ENCODE data around the gene ZSCAN18. TPM values are rescaled to one million over a fixed set of nuclear protein-coding genes. Genes with fewer than 3 reads are reported as not detected.

Gene ZSCAN18
- total and polyA plus RNA-seq, 2 of the 13 experiments (the other 11 are each of a cell fraction or from before 2014, with no cell fraction given), result not detected

DNA sequence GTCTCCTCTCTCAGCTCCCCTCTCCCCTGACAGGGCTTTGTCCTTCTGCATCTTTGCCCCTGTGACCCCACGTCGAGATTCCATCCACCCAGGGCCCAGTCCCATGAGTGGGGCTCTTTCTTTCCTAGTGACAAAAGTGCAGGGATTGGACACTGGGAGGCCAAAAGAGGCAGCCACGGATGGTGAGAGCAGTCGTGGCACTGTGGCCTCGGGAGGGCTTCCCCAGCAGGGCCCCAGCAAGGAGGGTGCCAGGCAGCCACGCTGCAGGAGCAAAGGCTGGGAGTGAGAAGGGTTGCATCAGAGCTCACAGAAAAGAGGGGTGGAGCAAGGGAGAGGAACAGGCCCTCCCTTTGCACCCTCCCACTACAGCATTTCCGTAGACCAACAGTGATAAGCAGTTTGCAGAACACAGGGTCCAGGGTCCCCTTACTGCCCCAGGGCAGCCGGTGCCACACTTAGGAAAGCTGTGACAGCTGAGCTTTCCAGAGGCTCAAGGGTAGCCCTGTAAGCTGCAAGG lies 59.3 kb downstream of the ZSCAN18 start (continued):
- TF ChIP-seq ZBTB20 (CRISPR knock-in tag; IDR thresholded peaks at IDR 0.05; ENCODE audit: borderline replicate concordance, low read depth), result no peak
- peak; percentile 30; the same call in 1 of the 2 replicates for TF ChIP-seq ERF (CRISPR knock-in tag; IDR thresholded peaks at IDR 0.05)
- peak; percentile 12; the same call in 1 of the 2 replicates for TF ChIP-seq DRAP1 (CRISPR knock-in tag; IDR thresholded peaks at IDR 0.05)
- peak; percentile 42; the same call in 1 of the 2 replicates for TF ChIP-seq BORCS8-MEF2B (CRISPR knock-in tag; IDR thresholded peaks at IDR 0.05)
- peak; percentile 39; the same call in 1 of the 2 replicates for TF ChIP-seq ZBTB7B (CRISPR knock-in tag; IDR thresholded peaks at IDR 0.05)
- TF ChIP-seq TRIM24 (CRISPR knock-in tag; IDR thresholded peaks at IDR 0.05), result no peak
- TF ChIP-seq, protein P1, sequence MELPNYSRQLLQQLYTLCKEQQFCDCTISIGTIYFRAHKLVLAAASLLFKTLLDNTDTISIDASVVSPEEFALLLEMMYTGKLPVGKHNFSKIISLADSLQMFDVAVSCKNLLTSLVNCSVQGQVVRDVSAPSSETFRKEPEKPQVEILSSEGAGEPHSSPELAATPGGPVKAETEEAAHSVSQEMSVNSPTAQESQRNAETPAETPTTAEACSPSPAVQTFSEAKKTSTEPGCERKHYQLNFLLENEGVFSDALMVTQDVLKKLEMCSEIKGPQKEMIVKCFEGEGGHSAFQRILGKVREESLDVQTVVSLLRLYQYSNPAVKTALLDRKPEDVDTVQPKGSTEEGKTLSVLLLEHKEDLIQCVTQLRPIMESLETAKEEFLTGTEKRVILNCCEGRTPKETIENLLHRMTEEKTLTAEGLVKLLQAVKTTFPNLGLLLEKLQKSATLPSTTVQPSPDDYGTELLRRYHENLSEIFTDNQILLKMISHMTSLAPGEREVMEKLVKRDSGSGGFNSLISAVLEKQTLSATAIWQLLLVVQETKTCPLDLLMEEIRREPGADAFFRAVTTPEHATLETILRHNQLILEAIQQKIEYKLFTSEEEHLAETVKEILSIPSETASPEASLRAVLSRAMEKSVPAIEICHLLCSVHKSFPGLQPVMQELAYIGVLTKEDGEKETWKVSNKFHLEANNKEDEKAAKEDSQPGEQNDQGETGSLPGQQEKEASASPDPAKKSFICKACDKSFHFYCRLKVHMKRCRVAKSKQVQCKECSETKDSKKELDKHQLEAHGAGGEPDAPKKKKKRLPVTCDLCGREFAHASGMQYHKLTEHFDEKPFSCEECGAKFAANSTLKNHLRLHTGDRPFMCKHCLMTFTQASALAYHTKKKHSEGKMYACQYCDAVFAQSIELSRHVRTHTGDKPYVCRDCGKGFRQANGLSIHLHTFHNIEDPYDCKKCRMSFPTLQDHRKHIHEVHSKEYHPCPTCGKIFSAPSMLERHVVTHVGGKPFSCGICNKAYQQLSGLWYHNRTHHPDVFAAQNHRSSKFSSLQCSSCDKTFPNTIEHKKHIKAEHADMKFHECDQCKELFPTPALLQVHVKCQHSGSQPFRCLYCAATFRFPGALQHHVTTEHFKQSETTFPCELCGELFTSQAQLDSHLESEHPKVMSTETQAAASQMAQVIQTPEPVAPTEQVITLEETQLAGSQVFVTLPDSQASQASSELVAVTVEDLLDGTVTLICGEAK (IDR thresholded peaks at IDR 0.05), result no peak
- TF ChIP-seq, protein P1 (CRISPR knock-in tag; IDR thresholded peaks at IDR 0.05), result 0 out of 2 replicates have a peak, but pooled peaks have one; percentile 32
- no peak for TF ChIP-seq ZNF83 (CRISPR knock-in tag; IDR thresholded peaks at IDR 0.05; ENCODE audit: borderline replicate concordance)
- TF ChIP-seq HNRNPK (IDR thresholded peaks at IDR 0.05; ENCODE audit: low read depth, low read length, poor library complexity, severe bottlenecking), result no peak
- peak; percentile 34; the same call in 1 of the 2 replicates for TF ChIP-seq ETV5 (CRISPR knock-in tag; IDR thresholded peaks at IDR 0.05; ENCODE audit: borderline replicate concordance)
- TF ChIP-seq GATAD2A (CRISPR knock-in tag; IDR thresholded peaks at IDR 0.05), result peak; percentile 52
